Measurements from ENCODE around the gene RAB4B.
"Not testable (repeated sequence)": the region's sequence is repeated elsewhere in the genome, so short reads cannot be mapped to it uniquely, and the experiment has no call there.

The RAB4B gene

DNA sequence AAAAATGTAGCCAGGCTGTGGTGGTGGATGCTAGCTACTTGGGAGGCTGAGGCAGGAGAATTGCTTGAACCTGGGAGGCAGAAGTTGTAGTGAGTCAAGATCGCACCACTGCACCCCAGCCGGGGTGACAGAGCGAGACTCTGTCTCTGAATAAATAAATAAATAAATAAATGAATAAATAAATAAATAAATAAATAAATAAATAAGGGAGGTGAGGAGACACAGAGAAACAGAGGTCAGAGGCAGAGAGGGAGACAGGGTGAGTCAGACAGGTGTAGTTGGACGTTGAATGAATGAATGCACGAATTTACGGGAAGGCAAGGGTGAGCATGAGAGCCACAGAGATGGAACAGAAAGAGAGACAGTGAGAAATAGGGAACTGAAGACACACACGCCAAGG is 3.1 kb downstream of the RAB4B start:
- no CpG with 5 or more reads among the region's 7 CpGs for WGBS, 2 donors (ENCODE audit: extremely low coverage in 2 of 2, insufficient read length in 2 of 2, insufficient replicate concordance in 1 of 2)
- H3K27me3 ChIP-seq (ENCODE audit: control insufficient read depth in 3 of 3, insufficient read depth in 3 of 3, low read depth in 1 of 3, low read length in 3 of 3) = no peaks in the 10 kb centered on the region
- H3K9ac ChIP-seq (ENCODE audit: low read depth, low read length, poor library complexity) = no peak overlapping the region
- no peak overlapping the region for H3K14ac ChIP-seq (ENCODE audit: low read length)
- H3K9me3 ChIP-seq (replicated peaks in 1 of 2; ENCODE audit: control insufficient read depth in 2 of 2, insufficient read depth in 1 of 2, low read depth in 1 of 2, low read length in 2 of 2) = no peaks in the 10 kb centered on the region
- no peak overlapping the region for H2AK5ac ChIP-seq (ENCODE audit: low read depth, low read length)
- H3K4ac ChIP-seq (ENCODE audit: low read length) = no peak overlapping the region
- H4K8ac ChIP-seq (ENCODE audit: low read depth, low read length) = no peak overlapping the region
- no peak for DNase-seq (ENCODE audit: low spot score)
- no peak overlapping the region for H2AFZ ChIP-seq (ENCODE audit: low read length)
- H3K18ac ChIP-seq (ENCODE audit: low read length) = no peak overlapping the region
- H3K27ac ChIP-seq (replicated peaks; ENCODE audit: low read length) = no peak overlapping the region
- H2BK12ac ChIP-seq (ENCODE audit: low read length) = no peak overlapping the region
- peaks cover 0 to 6% of the 10 kb centered on the region in 2 donors for H3K4me1 ChIP-seq (ENCODE audit: control insufficient read depth in 2 of 2, insufficient read depth in 1 of 2, low read depth in 1 of 2, low read length in 2 of 2)
- no peak overlapping the region for H3K4me2 ChIP-seq (ENCODE audit: insufficient read depth, low read length, poor library complexity, severe bottlenecking)
- H2BK5ac ChIP-seq (ENCODE audit: low read length) = no peak overlapping the region
- no peak overlapping the region for H2BK120ac ChIP-seq (ENCODE audit: low read depth, low read length)
- peaks cover 3% of the 10 kb centered on the region for H3K79me1 ChIP-seq (ENCODE audit: low read depth, low read length)
- H3K23ac ChIP-seq (ENCODE audit: low read depth, low read length, poor library complexity) = no peak overlapping the region
- no peaks in the 10 kb centered on the region for H3K36me3 ChIP-seq (replicated peaks in 1 of 2; ENCODE audit: control insufficient read depth in 2 of 2, insufficient read depth in 2 of 2, low read length in 2 of 2)
- no peak overlapping the region for H2BK15ac ChIP-seq (ENCODE audit: low read length)
- no peak overlapping the region for H4K91ac ChIP-seq (ENCODE audit: low read depth, low read length, poor library complexity)
- no peak overlapping the region for H3K4me3 ChIP-seq (ENCODE audit: low read length in 2 of 2)

GRCh38 chr19:40783711-40784110 is 5.7 kb downstream of the RAB4B start:
- H3K23ac ChIP-seq (ENCODE audit: low read depth, low read length, poor library complexity) = no peak overlapping the region
- no peak overlapping the region for H2BK15ac ChIP-seq (ENCODE audit: low read length)
- no peaks in the 10 kb centered on the region for H3K9me3 ChIP-seq (replicated peaks in 1 of 2; ENCODE audit: control insufficient read depth in 2 of 2, insufficient read depth in 1 of 2, low read depth in 1 of 2, low read length in 2 of 2)
- H3K4me1 ChIP-seq (ENCODE audit: control insufficient read depth in 2 of 2, insufficient read depth in 1 of 2, low read depth in 1 of 2, low read length in 2 of 2) = peaks cover 0 to 3% of the 10 kb centered on the region in 2 donors
- no peak for DNase-seq (ENCODE audit: low spot score)
- H2BK5ac ChIP-seq (ENCODE audit: low read length) = no peak overlapping the region
- no peak overlapping the region for H2AFZ ChIP-seq (ENCODE audit: low read length)
- H3K36me3 ChIP-seq (replicated peaks in 1 of 2; ENCODE audit: control insufficient read depth in 2 of 2, insufficient read depth in 2 of 2, low read length in 2 of 2) = peaks cover 0 to 4% of the 10 kb centered on the region in 2 donors
- H3K18ac ChIP-seq (ENCODE audit: low read length) = no peak overlapping the region
- no peak overlapping the region for H3K14ac ChIP-seq (ENCODE audit: low read length)
- H4K91ac ChIP-seq (ENCODE audit: low read depth, low read length, poor library complexity) = no peak overlapping the region
- H3K9ac ChIP-seq (ENCODE audit: low read depth, low read length, poor library complexity) = no peak overlapping the region
- no peak overlapping the region for H3K4me2 ChIP-seq (ENCODE audit: insufficient read depth, low read length, poor library complexity, severe bottlenecking)
- H2BK120ac ChIP-seq (ENCODE audit: low read depth, low read length) = no peak overlapping the region
- H3K4ac ChIP-seq (ENCODE audit: low read length) = no peak overlapping the region
- H2BK12ac ChIP-seq (ENCODE audit: low read length) = no peak overlapping the region
- peak overlapping the region; percentile 80 for H2AK5ac ChIP-seq (ENCODE audit: low read depth, low read length)
- WGBS, 2 donors (ENCODE audit: extremely low coverage in 2 of 2, insufficient read length in 2 of 2, insufficient replicate concordance in 1 of 2) = no CpG with 5 or more reads among the region's 14 CpGs
- H3K27me3 ChIP-seq (ENCODE audit: control insufficient read depth in 3 of 3, insufficient read depth in 3 of 3, low read depth in 1 of 3, low read length in 3 of 3) = no peaks in the 10 kb centered on the region
- H3K4me3 ChIP-seq (ENCODE audit: low read length in 2 of 2) = no peak overlapping the region
- no peak overlapping the region for H4K8ac ChIP-seq (ENCODE audit: low read depth, low read length)
- no peak overlapping the region for H3K27ac ChIP-seq (replicated peaks; ENCODE audit: low read length)
- H3K79me1 ChIP-seq (ENCODE audit: low read depth, low read length) = peaks cover 4% of the 10 kb centered on the region

DNA sequence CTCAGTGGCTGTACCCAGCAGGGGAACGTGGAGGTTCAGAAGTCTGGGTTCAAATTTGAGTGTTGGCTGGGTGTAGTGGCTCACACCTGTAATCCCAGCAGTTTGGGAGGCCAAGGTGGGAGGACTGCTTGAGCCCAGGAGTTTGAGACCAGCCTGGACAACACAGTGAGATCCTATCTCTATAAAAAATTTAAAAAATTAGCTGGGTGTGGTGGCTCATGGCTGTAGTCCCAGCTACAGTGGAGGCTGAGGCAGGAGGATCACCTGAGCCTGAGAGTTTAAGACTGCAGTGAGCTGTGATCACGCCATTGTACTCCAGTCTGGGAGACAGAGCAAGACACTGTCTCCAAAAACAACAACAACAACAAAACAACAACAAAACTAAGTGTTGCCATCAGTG is 6.1 kb downstream of the RAB4B start:
- not testable (repeated sequence) for H3K14ac ChIP-seq (ENCODE audit: low read length); H3K27me3 ChIP-seq (ENCODE audit: control insufficient read depth in 3 of 3, insufficient read depth in 3 of 3, low read depth in 1 of 3, low read length in 3 of 3); H2BK120ac ChIP-seq (ENCODE audit: low read depth, low read length); H2AFZ ChIP-seq (ENCODE audit: low read length); H3K4me2 ChIP-seq (ENCODE audit: insufficient read depth, low read length, poor library complexity, severe bottlenecking); H3K36me3 ChIP-seq (replicated peaks in 1 of 2; ENCODE audit: control insufficient read depth in 2 of 2, insufficient read depth in 2 of 2, low read length in 2 of 2); H3K27ac ChIP-seq (replicated peaks; ENCODE audit: low read length); DNase-seq (ENCODE audit: low spot score); H3K23ac ChIP-seq (ENCODE audit: low read depth, low read length, poor library complexity); H3K9me3 ChIP-seq (replicated peaks in 1 of 2; ENCODE audit: control insufficient read depth in 2 of 2, insufficient read depth in 1 of 2, low read depth in 1 of 2, low read length in 2 of 2); H4K8ac ChIP-seq (ENCODE audit: low read depth, low read length); H2BK5ac ChIP-seq (ENCODE audit: low read length); H3K9ac ChIP-seq (ENCODE audit: low read depth, low read length, poor library complexity); H3K4ac ChIP-seq (ENCODE audit: low read length); H3K4me1 ChIP-seq (ENCODE audit: control insufficient read depth in 2 of 2, insufficient read depth in 1 of 2, low read depth in 1 of 2, low read length in 2 of 2); H3K79me1 ChIP-seq (ENCODE audit: low read depth, low read length); H3K4me3 ChIP-seq (ENCODE audit: low read length in 2 of 2); H4K91ac ChIP-seq (ENCODE audit: low read depth, low read length, poor library complexity); H2AK5ac ChIP-seq (ENCODE audit: low read depth, low read length); H2BK15ac ChIP-seq (ENCODE audit: low read length); H3K18ac ChIP-seq (ENCODE audit: low read length); H2BK12ac ChIP-seq (ENCODE audit: low read length)
- no CpG with 5 or more reads among the region's 2 CpGs for WGBS, 2 donors (ENCODE audit: extremely low coverage in 2 of 2, insufficient read length in 2 of 2, insufficient replicate concordance in 1 of 2)

DNA sequence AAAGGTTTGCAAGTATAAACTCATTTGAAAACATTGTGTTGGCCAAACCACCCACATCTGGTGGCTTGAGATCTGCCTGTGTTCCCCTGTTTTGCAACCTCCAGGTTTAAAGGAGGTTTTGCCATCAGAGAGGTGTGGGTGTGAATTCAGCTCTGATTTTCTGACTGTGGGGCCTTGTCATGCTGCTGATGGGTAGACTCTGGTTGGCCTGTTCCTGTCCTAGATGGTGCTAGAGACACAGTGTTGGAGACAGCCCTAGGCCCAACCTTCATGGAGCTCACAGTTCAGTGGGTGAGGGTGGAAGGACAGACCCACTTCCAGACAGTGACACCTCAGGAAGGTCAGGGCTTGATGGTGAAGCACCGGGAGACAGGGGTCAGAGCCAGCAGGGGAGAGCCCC is 7.5 kb downstream of the RAB4B start:
- Histone ChIP-seq H3K4ac (ENCODE audit: low read length) (no peak overlapping the region), H3K4me3 (ENCODE audit: low read length in 2 of 2) (no peak overlapping the region), H2BK12ac (ENCODE audit: low read length) (no peak overlapping the region), H2BK5ac (ENCODE audit: low read length) (no peak overlapping the region), H4K91ac (ENCODE audit: low read depth, low read length, poor library complexity) (no peak overlapping the region), H3K79me1 (ENCODE audit: low read depth, low read length) (peaks cover 4% of the 10 kb centered on the region), H3K14ac (ENCODE audit: low read length) (no peak overlapping the region), H2AFZ (ENCODE audit: low read length) (no peak overlapping the region), H3K4me1 (ENCODE audit: control insufficient read depth in 2 of 2, insufficient read depth in 1 of 2, low read depth in 1 of 2, low read length in 2 of 2) (no peaks in the 10 kb centered on the region), H2BK120ac (ENCODE audit: low read depth, low read length) (no peak overlapping the region), H2AK5ac (ENCODE audit: low read depth, low read length) (no peak overlapping the region), H3K4me2 (ENCODE audit: insufficient read depth, low read length, poor library complexity, severe bottlenecking) (no peak overlapping the region), H3K23ac (ENCODE audit: low read depth, low read length, poor library complexity) (no peak overlapping the region), H3K27me3 (ENCODE audit: control insufficient read depth in 3 of 3, insufficient read depth in 3 of 3, low read depth in 1 of 3, low read length in 3 of 3) (no peaks in the 10 kb centered on the region), H3K9ac (ENCODE audit: low read depth, low read length, poor library complexity) (peak overlapping the region; percentile 60), H3K27ac (replicated peaks; ENCODE audit: low read length) (no peak overlapping the region), H2BK15ac (ENCODE audit: low read length) (no peak overlapping the region), H4K8ac (ENCODE audit: low read depth, low read length) (no peak overlapping the region), H3K36me3 (replicated peaks in 1 of 2; ENCODE audit: control insufficient read depth in 2 of 2, insufficient read depth in 2 of 2, low read length in 2 of 2) (peaks cover 0 to 7% of the 10 kb centered on the region in 2 donors), H3K18ac (ENCODE audit: low read length) (no peak overlapping the region), H3K9me3 (replicated peaks in 1 of 2; ENCODE audit: control insufficient read depth in 2 of 2, insufficient read depth in 1 of 2, low read depth in 1 of 2, low read length in 2 of 2) (no peaks in the 10 kb centered on the region)
- no CpG with 5 or more reads among the region's 1 CpG for WGBS, 2 donors (ENCODE audit: extremely low coverage in 2 of 2, insufficient read length in 2 of 2, insufficient replicate concordance in 1 of 2)
- no peak for DNase-seq (ENCODE audit: low spot score)
